CD4-positive, alpha-beta T cell treated with Interleukin-6 for 4 hours (primary cell): ENCODE results near the gene FOXN3.

Source experiments
- DNase-seq: peaks from one replicate; pipeline ENCODE4 v3.0.0-alpha.2; 2020; ENCODE audit warnings: mixed read lengths

The FOXN3 gene

GRCh38 chr14:89325299-89325883 lies 91.6 kb downstream of the FOXN3 start:
- no peak for DNase-seq

GRCh38 chr14:89324501-89325298 lies 92.3 kb downstream of the FOXN3 start:
- no peak for DNase-seq

GRCh38 chr14:89320381-89321000 lies 96.5 kb downstream of the FOXN3 start:
- no peak for DNase-seq

GRCh38 chr14:89319687-89320086 lies 97.3 kb downstream of the FOXN3 start:
- DNase-seq = no peak

- DNase-seq = no peak
Observed at GRCh38 chr14:89317051-89317691, 99.9 kb downstream of the FOXN3 start.

- DNase-seq = no peak
Observed at GRCh38 chr14:89315493-89316470, 101.3 kb downstream of the FOXN3 start.

GRCh38 chr14:89314274-89314673 lies 102.8 kb downstream of the FOXN3 start:
- no peak for DNase-seq

GRCh38 chr14:89312932-89313331 lies 104.1 kb downstream of the FOXN3 start:
- no peak for DNase-seq

- no peak for DNase-seq
Observed at GRCh38 chr14:89310211-89310610, 106.8 kb downstream of the FOXN3 start.

GRCh38 chr14:89309670-89310177 lies 107.3 kb downstream of the FOXN3 start:
- DNase-seq = no peak

GRCh38 chr14:89308232-89308959 lies 108.6 kb downstream of the FOXN3 start:
- no peak for DNase-seq

GRCh38 chr14:89307409-89307808 lies 109.6 kb downstream of the FOXN3 start:
- DNase-seq = no peak

- DNase-seq = no peak
Observed at GRCh38 chr14:89304972-89305703, 111.9 kb downstream of the FOXN3 start.

- DNase-seq = no peak
Observed at GRCh38 chr14:89304561-89304960, 112.5 kb downstream of the FOXN3 start.

GRCh38 chr14:89303456-89304435 lies 113.3 kb downstream of the FOXN3 start:
- DNase-seq = no peak

GRCh38 chr14:89302396-89302950 lies 114.6 kb downstream of the FOXN3 start:
- DNase-seq = no peak

GRCh38 chr14:89299587-89299986 lies 117.4 kb downstream of the FOXN3 start:
- no peak for DNase-seq

GRCh38 chr14:89298056-89298834 lies 118.8 kb downstream of the FOXN3 start:
- DNase-seq = no peak
